Fibroblast of skin of abdomen (primary cell): ENCODE data around the gene SKOR1.
A peak's percentile ranks its signal among the peaks of the same experiment; 100 is the strongest.

Experiments used
- DNase-seq: peaks from one replicate; pipeline ENCODE4 v3.0.0-alpha.2; 2013

Gene SKOR1

DNA sequence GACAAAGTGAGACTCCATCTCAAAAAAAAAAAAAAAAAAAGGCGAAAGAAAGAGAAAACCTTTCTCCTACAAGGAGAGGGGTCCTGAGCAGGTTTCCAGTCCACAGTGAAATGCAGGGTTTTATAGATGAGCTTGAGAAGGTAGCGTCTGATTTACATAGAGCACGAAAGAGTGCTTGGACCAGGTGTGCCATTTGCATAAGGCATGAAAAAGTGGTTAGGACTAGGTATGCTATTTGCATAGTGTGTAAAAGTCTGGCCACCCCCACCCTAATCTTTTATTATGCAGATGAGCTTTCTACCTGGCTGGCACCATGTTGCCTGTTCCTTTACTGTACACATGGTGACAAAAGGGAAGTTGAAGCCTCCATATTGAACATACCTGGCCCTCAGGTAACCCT is 28.1 kb downstream of the SKOR1 start:
- no peak for DNase-seq

DNA sequence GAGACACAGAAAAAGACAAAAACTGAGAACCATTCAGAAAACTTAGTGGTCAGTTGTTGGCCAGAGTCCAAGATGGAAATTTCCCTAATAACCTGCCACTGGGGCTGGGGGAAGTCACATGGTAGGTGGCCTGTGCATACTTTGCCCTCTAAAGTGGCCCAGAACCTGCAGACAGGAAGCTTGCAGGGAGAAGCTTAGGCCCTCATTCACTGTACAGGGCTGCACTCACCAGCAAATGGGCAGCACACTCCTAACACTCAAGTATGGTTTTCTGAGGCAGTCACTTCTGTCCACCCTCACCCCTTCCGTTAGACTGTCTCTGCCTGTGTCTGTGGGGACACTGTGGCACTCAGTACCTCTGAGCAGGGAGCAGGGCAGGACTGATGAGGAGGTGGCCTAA is 29.0 kb downstream of the SKOR1 start:
- no peak for DNase-seq

DNA sequence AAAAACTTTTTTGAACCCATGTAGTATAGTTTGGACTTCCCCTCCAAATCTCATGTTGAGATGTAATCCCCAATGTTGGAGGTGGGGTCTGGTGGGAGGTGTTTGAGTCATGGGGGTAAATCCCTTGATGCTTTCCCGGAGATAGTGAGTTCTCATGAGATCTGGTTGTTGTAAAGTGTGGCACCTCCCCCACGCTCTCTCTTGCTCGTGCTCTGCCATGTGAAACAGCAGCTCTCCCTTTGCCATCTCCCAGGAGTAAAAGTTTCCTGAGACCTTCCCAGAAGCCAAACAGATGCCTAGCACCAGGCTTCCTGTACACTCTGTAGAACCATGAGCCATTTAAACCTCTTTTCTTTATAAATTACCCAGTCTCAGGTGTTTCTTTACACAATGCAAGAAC is 30.5 kb downstream of the SKOR1 start:
- DNase-seq: no peak

GRCh38 chr15:67857220-67857619 is 31.9 kb downstream of the SKOR1 start:
- DNase-seq: no peak

DNA sequence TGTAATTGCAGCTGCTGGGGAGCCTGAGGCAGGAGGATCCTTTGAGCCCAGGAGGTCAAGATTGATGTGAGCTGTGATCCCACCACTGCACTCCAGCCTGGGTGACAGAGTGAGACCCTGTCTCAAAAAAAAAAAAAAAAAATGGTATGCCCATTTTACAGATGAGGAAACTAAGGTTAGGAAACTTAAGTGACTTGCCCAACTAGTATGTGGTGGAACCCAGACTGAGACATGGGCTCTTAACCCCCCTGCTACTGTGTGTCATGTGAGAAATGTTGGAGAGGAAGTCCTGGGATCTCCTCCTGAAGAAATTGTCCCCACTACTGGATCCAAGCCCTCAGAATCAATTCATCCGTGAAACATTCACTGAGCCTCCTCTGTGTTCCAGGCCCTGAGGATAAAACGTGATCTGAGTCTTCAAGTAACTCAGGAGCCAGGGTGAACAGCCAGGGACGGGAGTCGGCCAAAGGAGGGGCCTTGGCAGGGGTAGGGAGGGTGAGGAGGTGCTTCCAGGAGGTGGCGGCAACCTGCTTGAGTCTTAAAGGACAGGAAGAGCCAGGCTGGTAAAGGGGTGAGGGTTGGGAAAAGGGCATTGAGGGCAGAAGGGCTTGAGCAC is 34.1 kb downstream of the SKOR1 start:
- DNase-seq: no peak

- no peak for DNase-seq
Measured at GRCh38 chr15:67861983-67862382, 36.7 kb downstream of the SKOR1 start.

DNA sequence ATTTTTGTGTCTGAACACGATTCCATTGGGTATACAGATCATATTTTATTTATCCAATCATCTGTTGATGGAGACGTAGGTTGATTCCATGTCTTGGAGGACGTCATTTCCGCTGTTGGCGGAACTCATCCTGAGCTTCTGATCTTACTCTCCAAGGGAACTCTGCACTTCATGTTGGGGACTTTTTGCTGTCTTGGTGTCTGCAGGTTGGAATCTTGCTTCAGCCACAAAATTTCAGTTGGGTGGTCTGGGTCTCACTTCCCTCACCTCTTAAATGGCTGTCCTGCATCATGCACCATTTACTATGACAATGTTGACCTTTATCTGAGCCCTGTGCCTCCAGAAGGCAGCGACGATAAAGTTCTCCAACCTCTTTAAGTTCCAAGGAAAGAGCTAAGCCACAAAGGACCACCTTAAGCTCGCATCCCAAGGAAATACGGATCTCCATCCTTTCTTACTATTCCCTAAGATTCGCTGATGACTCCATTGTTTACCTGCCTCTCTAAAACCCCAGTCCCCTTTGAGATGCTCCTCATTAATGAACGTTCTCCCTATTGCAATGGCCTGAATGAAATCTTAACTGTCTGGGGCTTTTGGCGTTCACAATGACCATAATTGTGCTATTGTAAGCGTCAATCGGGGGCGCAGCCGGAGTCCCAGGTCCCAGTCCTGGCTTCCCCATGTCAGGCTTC is 37.6 kb downstream of the SKOR1 start:
- no peak for DNase-seq

DNA sequence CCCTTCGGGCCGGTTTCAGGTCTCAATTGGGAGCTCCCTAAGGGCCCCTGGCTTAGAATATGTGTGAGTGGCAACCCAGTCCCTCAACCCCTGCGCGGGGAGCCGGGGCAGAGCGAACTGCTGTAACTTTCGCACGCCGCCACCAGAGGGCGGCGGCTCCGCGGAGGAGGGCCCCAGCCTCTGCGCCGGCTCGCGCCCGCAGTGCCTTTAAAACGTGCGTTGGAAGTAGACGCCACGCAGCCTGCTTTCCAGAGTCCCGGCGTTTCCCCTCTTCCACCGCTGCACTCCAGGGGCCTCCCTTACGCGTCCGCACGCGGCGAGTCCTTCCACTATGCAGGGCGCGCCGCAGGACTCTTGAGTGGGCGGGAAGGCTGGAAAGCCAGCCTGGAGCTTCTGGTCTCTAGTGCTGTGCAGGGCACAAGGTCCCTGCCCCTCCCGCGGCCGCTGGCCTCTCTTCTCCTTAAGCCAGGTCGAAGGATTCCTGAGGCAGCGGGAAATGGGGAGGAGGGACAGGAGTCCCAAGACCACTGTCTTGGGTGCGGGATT is 38.2 kb downstream of the SKOR1 start:
- peak; percentile 79 for DNase-seq

DNA sequence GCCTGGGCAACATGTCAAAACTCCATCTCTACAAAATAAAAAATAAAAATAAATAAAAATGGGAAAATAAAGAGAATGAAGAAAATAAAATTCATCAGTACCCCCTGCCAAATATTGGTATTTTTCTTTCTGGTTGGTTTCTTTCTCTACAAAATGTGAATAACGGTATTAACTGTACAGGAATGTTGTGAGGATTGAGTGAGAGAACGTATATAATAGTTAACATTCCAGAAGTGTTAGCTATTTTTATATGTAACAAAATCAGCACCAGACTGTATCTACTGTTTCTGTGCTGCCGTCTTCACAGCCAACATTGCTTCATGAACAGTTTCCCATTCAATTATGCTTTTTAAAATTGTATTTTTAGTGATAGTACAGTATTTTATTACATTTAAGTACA is 40.0 kb downstream of the SKOR1 start:
- peak; percentile 53 for DNase-seq

GRCh38 chr15:67865766-67866165 is 40.5 kb downstream of the SKOR1 start:
- no peak for DNase-seq

- no peak for DNase-seq
Measured at GRCh38 chr15:67869701-67870100, 44.4 kb downstream of the SKOR1 start.

DNA sequence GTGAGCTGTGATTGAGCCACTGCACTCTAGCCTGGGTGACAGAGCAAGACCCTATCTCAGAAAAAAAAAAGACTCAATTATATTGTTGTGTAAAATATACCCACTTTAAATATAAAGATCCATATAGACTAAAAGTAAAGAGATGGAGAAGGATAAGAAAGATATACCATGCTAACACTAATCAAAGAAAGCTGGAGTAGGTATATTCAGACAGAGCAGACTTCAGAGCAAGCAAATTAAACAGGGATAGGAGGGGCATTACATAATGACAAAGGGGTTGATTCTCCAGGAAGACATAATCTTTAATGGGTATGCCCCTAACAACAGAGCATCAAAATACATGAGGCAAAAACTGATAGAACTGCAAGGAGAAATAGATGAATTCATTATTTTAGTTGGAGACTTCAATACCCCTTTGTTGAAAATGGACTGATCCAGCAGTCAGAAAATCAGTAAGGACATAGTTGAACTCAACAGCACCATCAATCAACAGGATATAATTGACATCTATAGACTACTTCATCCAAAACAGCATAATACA is 45.6 kb downstream of the SKOR1 start:
- DNase-seq: no peak

DNA sequence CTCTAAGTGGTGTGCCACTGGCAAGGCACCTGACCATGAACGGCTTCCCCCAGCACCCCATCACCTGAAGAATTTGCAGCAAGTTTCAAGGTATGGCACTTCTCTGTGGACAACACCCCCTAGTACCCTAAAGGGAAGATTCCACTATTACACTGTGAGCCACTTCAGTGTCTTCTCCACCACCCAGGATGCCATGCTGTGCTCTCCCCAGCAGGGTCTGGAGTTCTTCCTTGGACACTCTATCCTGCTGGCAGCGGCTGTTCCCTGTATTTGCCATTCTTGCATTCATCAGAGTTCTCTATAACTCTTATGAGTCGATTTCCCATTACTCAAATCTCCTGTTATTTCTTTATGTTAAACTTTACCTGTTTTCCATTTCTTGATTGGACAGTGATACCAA is 48.5 kb downstream of the SKOR1 start:
- no peak for DNase-seq

DNA sequence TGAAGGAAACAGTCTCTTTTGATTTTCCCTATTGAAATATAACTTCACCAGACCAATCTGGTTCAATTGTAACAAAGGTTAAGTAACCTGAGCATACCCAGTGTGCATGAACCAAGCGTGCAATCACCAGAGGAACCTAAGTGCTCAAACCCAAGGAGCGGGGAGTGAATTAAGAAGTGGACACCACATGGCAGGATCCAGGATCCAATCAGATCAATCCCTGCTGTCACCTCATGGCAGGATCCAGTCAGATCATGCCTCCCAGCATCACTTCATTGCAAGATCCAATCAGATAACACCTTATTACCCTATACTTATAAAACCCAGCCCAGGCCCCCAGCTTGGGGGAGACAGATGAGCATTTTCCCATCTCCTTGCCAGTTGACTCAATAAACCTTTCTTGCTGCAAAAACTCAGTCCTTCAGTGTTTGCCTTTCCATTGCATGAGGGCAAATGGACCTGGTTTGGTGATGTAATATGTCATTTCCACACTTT is 53.5 kb downstream of the SKOR1 start:
- DNase-seq: no peak

DNA sequence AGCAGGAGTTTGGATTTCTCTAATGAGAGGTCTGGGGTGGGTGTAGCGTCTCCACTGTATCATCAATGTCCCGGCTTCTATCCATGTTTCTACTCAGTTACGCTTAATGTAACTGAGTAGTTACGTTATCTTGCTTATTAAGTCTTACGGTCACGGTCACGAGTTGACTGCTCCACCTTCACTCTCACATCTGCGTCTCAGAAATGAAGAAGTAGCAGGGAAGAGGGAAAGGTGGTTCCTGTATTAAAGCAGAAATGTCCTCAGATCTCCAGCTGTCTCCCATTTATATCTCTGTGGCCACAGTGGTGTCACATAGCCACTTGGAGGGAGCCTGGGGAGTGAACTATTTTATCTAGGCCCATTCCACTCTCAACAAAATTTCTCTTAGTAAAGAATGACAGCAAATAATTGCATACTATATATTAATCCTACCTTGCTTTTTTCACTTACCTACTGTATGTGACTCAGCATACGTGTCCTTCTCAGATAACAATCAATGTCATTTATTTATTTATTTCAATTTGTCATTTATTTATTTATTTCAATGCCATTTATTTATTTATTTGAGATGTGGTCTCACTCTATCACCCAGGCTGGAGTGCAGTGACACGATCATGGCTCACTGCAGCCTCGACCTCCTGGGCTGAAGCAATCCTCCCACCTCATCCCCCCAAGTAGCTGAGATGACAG is 54.3 kb downstream of the SKOR1 start:
- no peak for DNase-seq

DNA sequence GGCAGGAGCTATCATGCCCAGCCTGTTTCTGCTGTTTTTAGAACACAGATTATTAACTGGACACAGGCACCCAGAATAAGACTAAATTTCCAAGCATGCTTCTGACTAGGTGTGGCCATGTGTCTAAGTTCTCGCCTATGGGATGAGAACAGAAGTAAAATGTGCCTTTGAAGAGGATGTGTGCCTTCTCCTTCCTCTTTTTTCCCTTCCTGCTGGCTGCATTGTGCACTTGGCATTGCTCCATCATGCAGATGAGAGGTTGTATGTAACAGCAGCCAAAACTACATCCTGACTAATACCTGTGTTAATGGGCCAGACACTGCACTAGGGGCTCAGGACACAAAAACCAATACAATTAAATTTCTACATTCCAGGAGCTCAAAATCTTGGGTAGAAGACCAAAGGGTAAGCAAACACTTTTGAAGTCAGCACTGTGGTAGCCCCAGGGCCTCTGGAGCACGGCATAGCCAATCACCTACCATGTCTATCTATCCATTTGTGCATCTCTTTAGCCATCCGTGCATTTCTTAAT is 55.4 kb downstream of the SKOR1 start:
- no peak for DNase-seq

DNA sequence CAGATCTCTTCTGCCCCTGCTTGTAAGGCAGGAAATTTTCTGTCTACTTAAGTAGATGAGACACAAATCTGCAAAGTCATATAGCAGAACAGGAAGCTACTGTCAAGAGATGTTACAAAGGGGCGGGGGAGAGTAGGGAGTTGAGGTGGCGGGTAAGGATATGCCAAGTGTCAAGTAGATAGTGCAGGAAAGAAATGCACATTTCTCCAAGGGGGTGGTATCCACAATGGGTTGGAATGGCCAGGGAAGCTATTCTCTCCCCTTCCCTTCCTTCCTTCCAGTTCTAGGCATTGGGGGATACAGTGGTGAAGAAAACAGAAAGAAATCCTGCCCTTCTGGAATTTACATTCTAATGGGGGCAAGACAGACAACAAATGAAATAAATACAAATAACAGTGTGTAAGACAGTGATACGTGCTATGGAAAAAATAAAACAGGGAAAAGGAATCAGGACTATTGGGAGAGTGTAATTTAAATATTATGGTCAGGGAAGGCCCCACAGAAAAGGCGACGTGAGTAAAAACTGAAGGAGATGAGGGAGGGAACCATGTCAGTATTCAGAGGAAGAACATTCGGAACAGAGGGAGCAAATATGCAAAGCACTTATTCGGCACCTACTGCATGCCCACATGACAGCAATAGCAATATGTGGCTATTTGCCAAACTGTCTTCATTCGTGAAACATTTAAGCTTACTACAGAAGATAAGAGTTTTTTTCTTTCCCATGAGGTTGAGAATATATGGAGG is 57.4 kb downstream of the SKOR1 start:
- DNase-seq: no peak

DNA sequence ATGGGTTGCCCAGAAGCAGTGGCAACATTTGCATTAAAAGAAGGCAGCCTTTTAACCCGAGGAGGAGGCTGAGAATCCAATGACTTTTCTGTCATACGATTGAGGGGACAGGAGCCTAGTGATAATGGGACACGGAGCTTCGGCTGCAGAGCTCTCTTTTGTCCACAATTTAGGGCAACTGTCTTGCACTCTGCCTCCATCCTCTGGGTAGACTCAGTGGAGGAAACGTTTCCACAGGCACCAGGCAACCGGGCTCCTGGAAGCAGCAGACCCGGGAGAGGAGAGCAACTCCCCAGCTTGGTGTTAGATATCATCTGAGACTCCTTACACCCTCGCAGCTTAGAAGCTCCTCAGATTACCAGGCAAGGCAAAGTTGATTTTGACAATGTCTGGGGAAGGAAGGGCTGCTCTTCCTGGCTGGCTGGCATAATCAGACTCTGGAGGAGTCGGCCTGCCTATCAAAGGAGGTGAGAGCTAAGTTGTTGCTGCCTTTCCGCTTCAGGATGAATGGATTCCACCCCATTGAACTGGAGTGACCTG is 58.0 kb downstream of the SKOR1 start:
- DNase-seq: no peak

- no peak for DNase-seq
Measured at GRCh38 chr15:67884009-67884408, 58.7 kb downstream of the SKOR1 start.
